GM23338 (cell line): ENCODE measurements around the gene PTF1A. TPM values are rescaled to one million over a fixed set of nuclear protein-coding genes. Genes with fewer than 3 reads are reported as not detected.
A peak's percentile ranks its signal among the peaks of the same experiment; 100 is the strongest.

Experiments
- ATAC-seq: fragments of 200-7000 bp; cut with Tn5 transposase; 3 replicates; pipeline ENCODE4 v1.9.1; 2020
- DNase-seq: peaks from one replicate; pipeline ENCODE4 v3.0.0-alpha.2; 2015; ENCODE audit warnings: low spot score
- H2AFZ ChIP-seq: fragments of 200-600 bp; sonication (generic); 2 replicates; pipeline ENCODE4 v1.8.0; 2016; ENCODE audit warnings: antibody characterized with exemption, mild to moderate bottlenecking, moderate library complexity
- H3F3A ChIP-seq: fragments of 200-600 bp; sonication (generic); replicated peaks from 2 replicates; pipeline ENCODE4 v1.8.0; 2017; ENCODE audit warnings: antibody characterized with exemption, mixed run types, low read depth
- H3K27ac ChIP-seq: fragments of 200-600 bp; sonication (generic); 2 replicates; pipeline ENCODE4 v1.6.1; 2016; ENCODE audit warnings: low read depth
- H3K27me3 ChIP-seq: fragments of 200-600 bp; sonication (generic); 2 replicates; pipeline ENCODE4 v1.8.0; 2016; ENCODE audit warnings: mild to moderate bottlenecking, mixed run types, moderate library complexity; ENCODE audit not compliant: insufficient read depth
- H3K36me3 ChIP-seq: fragments of 200-600 bp; sonication (generic); 2 replicates; pipeline ENCODE4 v1.8.0; 2016; ENCODE audit warnings: mild to moderate bottlenecking; ENCODE audit not compliant: insufficient read depth
- H3K4me1 ChIP-seq: fragments of 200-600 bp; sonication (generic); 2 replicates; pipeline ENCODE4 v1.8.0; 2016; ENCODE audit warnings: mild to moderate bottlenecking, moderate library complexity; ENCODE audit not compliant: insufficient read depth
- H3K4me2 ChIP-seq: fragments of 200-600 bp; sonication (generic); 2 replicates; pipeline ENCODE4 v1.7.1; 2017; ENCODE audit warnings: mixed run types
- H3K4me3 ChIP-seq: fragments of 200-600 bp; sonication (generic); 2 replicates; pipeline ENCODE4 v1.6.1; 2016; ENCODE audit warnings: mixed run types
- H3K79me2 ChIP-seq: fragments of 200-600 bp; sonication (generic); replicated peaks from 2 replicates; pipeline ENCODE4 v1.8.0; 2017; ENCODE audit warnings: mild to moderate bottlenecking; ENCODE audit not compliant: insufficient read depth
- H3K9me2 ChIP-seq: fragments of 200-600 bp; sonication (generic); 2 replicates; pipeline ENCODE4 v1.8.0; 2017; ENCODE audit not compliant: insufficient read depth
- H4K20me1 ChIP-seq: fragments of 200-600 bp; sonication (generic); replicated peaks from 2 replicates; pipeline ENCODE4 v1.8.0; 2017; ENCODE audit warnings: mild to moderate bottlenecking; ENCODE audit not compliant: insufficient read depth
- H3K27ac Mint-ChIP-seq: 2 replicates; pipeline ENCODE4 v1.8.0; 2020; ENCODE audit warnings: inconsistent platforms, mild to moderate bottlenecking, moderate library complexity, mixed read lengths
- H3K27me3 Mint-ChIP-seq: 3 replicates; pipeline ENCODE4 v1.8.0; 2022; ENCODE audit warnings: low read depth, mild to moderate bottlenecking, moderate library complexity, mixed read lengths, inconsistent platforms; ENCODE audit not compliant: insufficient read depth, poor library complexity
- H3K36me3 Mint-ChIP-seq: 3 replicates; pipeline ENCODE4 v1.8.0; 2021; ENCODE audit warnings: low read depth, mild to moderate bottlenecking, inconsistent platforms, moderate library complexity, mixed read lengths
- H3K4me1 Mint-ChIP-seq: 3 replicates; pipeline ENCODE4 v1.8.0; 2020; ENCODE audit warnings: mild to moderate bottlenecking, inconsistent platforms, mixed read lengths
- H3K4me3 Mint-ChIP-seq: 3 replicates; pipeline ENCODE4 v1.8.0; 2021; ENCODE audit warnings: moderate library complexity, mild to moderate bottlenecking, inconsistent platforms, mixed read lengths
- H3K9me3 Mint-ChIP-seq: 3 replicates; pipeline ENCODE4 v1.8.0; 2020; ENCODE audit warnings: moderate library complexity, mild to moderate bottlenecking, inconsistent platforms, mixed read lengths
- CREB1 ChIP-seq: fragments of 250-450 bp; sonication (Bioruptor Pico); IDR thresholded peaks from 2 replicates; pipeline ENCODE4 v1.5.0; 2020; ENCODE audit warnings: low read depth, mild to moderate bottlenecking, moderate library complexity
- CTCF ChIP-seq, 2 experiments: fragments of 200-600 bp in 1 of 2; sonication (generic) in 1 of 2; conservative IDR thresholded peaks; 2 replicates each; pipeline versions ENCODE4 v1.5.1 to v1.6.1; 2016 to 2017; ENCODE audit warnings: antibody characterized with exemption in 2 of 2, low read depth in 2 of 2, mild to moderate bottlenecking in 2 of 2, moderate library complexity in 1 of 2
- ETS1 ChIP-seq: IDR thresholded peaks from 2 replicates; pipeline ENCODE4 v1.6.1; 2016; ENCODE audit warnings: antibody characterized with exemption
- EZH2 ChIP-seq: fragments of 200-600 bp; sonication (generic); IDR thresholded peaks from one replicate; pipeline ENCODE4 v1.8.0; 2017; ENCODE audit warnings: antibody characterized with exemption, mild to moderate bottlenecking, low read depth; ENCODE audit not compliant: unreplicated experiment
- JUNB ChIP-seq: IDR thresholded peaks from one replicate; pipeline ENCODE4 v1.6.1; 2016; ENCODE audit warnings: antibody characterized with exemption; ENCODE audit not compliant: unreplicated experiment
- POLR2AphosphoS5 ChIP-seq: IDR thresholded peaks from 2 replicates; pipeline ENCODE4 v1.6.1; 2016; ENCODE audit warnings: antibody characterized with exemption, low read depth
- REST ChIP-seq: IDR thresholded peaks from one replicate; pipeline ENCODE4 v1.6.1; 2018; ENCODE audit warnings: antibody characterized with exemption; ENCODE audit not compliant: unreplicated experiment
- ZNF462 ChIP-seq: fragments of 250-450 bp; sonication (Bioruptor Pico); IDR thresholded peaks from 2 replicates; pipeline ENCODE4 v1.5.0; 2020; ENCODE audit warnings: mild to moderate bottlenecking, moderate library complexity
- polyA plus RNA-seq: library from polyadenylated mRNA; unstranded; fragments of >200 nt; fragmentation: Nextera tagmentation; extraction: Ambion mirVana; gene quantifications from 2 replicates; pipeline ENCODE4 v1.2.1, GENCODE V29; 2016
- total RNA-seq: library from RNA; depleted of rRNA; stranded (reverse); fragments of >200 nt; shearing (Covaris generic); gene quantifications from 2 replicates; pipeline ENCODE4 v1.2.3, GENCODE V29; 2014

PTF1A gene
- total and polyA plus RNA-seq, 2 experiments from 2014 or later: not detected

- no peak for TF ChIP-seq CREB1
- TF ChIP-seq CTCF (conservative IDR thresholded peaks at IDR 0.05; ENCODE audit: low read depth in 2 of 2): no peak
- no peak for TF ChIP-seq POLR2AphosphoS5
- peak; percentile 96 for TF ChIP-seq EZH2
- TF ChIP-seq JUNB: no peak
- no peak for TF ChIP-seq REST
Measured at GRCh38 chr10:23174074-23174976, 17.8 kb upstream of the PTF1A start (continued).

- no peaks in the 10 kb centered on the region for H3K36me3 Mint-ChIP-seq
- H2AFZ ChIP-seq: no peak overlapping the region
- 0 out of 3 replicates have a peak overlapping the region, but pooled peaks have one; percentile 41 for H3K4me3 Mint-ChIP-seq
- H3K27ac Mint-ChIP-seq: no peak overlapping the region
- no peaks in the 10 kb centered on the region for H3K9me2 ChIP-seq
- H3K27me3 ChIP-seq: peaks cover 100% of the 10 kb centered on the region
- H3K9me3 Mint-ChIP-seq: no peaks in the 10 kb centered on the region; the same call in 2 of the 3 replicates
- no peaks in the 10 kb centered on the region for H3K79me2 ChIP-seq
- DNase-seq (peak; percentile 25), ATAC-seq (no peak; the same call in 2 of the 3 replicates)
- H3K4me3 ChIP-seq: peak overlapping the region; percentile 46
- peaks cover 27% of the 10 kb centered on the region; the same call in 1 of the 2 replicates for H3K4me1 ChIP-seq
- H3F3A ChIP-seq: peaks cover 6% of the 10 kb centered on the region
- peaks cover 17% of the 10 kb centered on the region for H3K4me1 Mint-ChIP-seq
- no peaks in the 10 kb centered on the region for H3K36me3 ChIP-seq
- H3K27ac ChIP-seq: no peak overlapping the region
- H4K20me1 ChIP-seq: peaks cover 19% of the 10 kb centered on the region; the same call in 1 of the 2 replicates
- H3K27me3 Mint-ChIP-seq: peaks cover 95% of the 10 kb centered on the region
- H3K4me2 ChIP-seq: peak overlapping the region; percentile 67
- TF ChIP-seq ZNF462 (CRISPR knock-in tag) (no peak), ETS1 (no peak)
Measured at GRCh38 chr10:23174977-23175512, 17.1 kb upstream of the PTF1A start.
